NCI-H187 (cell line): ENCODE results near the gene APOC3.
A peak's percentile ranks its signal among the peaks of the same experiment; 100 is the strongest.
"Not testable (repeated sequence)": the region's sequence is repeated elsewhere in the genome, so short reads cannot be mapped to it uniquely, and the experiment has no call there.

Experiments used
- DNase-seq, 2 experiments: peaks; one replicate each; lab custom pipeline; 2025; lab: John Stamatoyannopoulos, UW

APOC3 gene

DNA sequence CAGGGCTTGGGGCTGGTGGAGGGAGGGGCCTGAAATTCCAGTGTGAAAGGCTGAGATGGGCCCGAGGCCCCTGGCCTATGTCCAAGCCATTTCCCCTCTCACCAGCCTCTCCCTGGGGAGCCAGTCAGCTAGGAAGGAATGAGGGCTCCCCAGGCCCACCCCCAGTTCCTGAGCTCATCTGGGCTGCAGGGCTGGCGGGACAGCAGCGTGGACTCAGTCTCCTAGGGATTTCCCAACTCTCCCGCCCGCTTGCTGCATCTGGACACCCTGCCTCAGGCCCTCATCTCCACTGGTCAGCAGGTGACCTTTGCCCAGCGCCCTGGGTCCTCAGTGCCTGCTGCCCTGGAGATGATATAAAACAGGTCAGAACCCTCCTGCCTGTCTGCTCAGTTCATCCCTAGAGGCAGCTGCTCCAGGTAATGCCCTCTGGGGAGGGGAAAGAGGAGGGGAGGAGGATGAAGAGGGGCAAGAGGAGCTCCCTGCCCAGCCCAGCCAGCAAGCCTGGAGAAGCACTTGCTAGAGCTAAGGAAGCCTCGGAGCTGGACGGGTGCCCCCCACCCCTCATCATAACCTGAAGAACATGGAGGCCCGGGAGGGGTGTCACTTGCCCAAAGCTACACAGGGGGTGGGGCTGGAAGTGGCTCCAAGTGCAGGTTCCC is at the start of gene APOC3:
Gene APOC3, plus strand, starts transcription at position 383 of the 659 bp plus-strand sequence. CDS start 676 bp downstream, outside the sequence.
- no peak for DNase-seq

DNA sequence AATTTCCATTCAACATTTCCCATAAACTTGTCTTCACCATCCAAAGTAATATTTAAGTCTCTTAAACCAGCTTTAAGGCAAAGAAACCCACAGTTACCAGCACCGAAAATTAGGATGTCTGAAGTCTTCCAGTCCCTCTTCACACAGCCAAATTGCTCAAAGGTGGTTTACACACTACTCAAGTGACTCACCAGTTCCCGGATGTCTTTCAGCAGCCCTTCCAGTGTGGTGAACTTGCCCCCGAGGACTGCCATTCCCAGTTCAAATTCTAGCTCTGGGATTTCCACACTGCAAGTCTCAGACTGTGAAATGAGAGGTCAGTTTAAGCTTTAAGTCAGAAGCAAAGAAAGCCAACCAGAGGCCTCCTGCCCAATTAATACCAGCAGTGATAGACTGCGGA is 47.0 kb upstream of the APOC3 start:
- no peak for DNase-seq

DNA sequence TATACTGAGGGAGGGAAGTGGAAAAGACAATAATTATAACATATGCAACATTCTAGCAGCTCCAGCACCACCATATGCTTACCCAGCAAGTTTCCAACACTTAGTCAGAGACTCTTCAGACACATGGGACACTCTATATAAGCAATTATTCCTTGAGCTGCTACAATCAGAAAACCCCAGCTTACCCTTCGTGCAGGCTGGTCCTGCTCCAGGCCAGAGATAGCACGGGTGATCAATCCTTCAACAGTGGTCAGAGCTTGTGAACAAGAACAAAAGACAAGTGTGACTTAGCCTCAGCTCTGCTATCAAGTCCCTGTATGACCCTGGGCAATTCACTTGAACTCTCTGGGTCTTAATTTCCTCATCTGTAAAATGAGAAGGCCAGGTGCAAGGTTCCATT is 43.4 kb upstream of the APOC3 start:
- no peak for DNase-seq

DNA sequence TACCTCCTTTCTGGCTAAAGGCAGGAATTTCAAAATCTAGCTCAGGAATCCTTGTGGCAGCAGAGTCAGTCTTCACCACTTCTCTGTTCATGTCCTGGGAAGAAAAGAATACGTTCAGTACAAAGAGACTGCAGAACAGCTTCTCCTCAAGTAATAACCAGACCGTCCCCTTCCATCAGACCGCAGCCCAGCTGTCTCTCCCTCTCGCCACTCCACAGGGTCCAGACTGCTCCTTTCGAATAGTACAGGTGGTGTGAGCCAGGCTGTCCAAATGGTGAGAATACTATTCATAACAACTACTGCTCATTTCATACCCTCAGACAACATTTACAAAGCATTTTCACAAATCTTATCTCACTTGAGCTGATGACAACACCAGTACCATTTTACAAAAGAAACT is 42.7 kb upstream of the APOC3 start:
- no peak for DNase-seq

DNA sequence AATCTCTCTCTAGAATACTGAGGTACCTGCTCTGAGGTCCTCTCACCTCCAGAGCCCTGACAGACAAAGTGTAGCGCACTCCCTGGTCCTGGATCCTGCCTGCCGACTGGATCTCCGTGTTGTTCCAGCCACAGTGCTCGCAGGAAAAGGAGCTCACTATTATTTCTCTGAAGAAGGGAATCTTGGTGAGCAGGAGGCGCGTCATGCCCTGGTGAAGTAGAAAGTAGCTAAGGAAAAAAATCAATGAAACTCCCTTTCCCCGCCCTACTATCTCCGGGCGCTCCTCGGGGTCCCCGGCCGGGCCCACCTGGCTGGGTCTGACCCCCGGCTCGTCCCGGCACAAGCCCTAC is 42.3 kb upstream of the APOC3 start:
- DNase-seq, result no peak

DNA sequence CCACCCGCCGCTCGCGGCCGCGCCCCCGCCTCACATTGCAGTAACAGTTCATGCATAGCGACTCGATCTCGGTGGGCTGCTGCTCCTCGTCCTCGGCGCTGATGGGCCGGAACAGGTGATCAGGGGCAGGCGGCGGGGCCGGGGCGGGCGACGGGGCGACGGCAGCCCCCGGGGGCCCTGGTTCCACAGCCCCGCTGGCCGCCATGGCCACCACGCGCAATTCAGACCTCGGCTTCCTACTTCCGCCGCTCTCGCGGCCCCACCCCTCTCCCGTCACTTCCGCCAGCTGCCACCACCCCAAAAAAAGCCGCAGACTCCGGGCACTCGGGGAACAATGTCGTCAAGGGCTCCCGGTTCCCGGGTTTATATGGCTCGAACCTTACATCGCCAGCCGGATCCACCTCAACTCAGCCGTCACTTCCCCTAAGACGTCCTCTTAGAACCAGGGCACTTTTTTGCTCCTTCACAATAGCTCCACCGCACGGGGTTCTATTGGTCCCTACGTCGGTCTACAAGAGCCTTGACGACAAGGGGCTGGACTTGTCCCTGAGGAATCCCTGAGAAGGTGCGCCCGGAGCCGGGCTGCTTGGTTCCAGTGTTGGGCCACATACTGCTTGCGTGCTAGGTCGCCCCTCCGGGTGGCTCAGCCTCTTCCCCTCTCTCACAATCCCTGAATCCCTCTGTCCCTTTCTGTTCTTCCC is 41.8 kb upstream of the APOC3 start, which contains the start of gene ZPR1:
Gene ZPR1, minus strand, starts transcription at position 238 of the 701 bp plus-strand sequence. Its CDS starts 33 bp downstream, at position 205.
- DNase-seq, result peak in 1 of 2 experiments; percentile 21

DNA sequence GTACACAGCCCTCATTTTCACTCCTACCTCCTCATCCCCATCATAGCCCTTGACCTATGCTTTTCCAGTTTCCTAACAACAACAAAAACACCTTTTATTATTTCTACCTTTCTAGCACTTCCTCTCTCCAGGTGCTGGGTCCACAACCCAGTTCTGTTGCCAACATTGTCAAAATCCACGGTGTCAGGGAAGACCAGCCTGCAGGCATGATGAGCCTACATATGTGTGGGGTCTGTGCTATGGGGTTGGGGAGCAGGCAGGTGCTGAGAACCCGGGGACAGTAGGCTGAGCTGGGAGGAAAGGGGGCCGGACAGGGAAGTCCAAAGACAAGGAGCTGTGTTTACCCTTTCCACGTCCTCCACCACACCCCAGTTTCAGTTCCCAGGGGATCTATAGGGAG is 41.2 kb upstream of the APOC3 start:
- no peak for DNase-seq

DNA sequence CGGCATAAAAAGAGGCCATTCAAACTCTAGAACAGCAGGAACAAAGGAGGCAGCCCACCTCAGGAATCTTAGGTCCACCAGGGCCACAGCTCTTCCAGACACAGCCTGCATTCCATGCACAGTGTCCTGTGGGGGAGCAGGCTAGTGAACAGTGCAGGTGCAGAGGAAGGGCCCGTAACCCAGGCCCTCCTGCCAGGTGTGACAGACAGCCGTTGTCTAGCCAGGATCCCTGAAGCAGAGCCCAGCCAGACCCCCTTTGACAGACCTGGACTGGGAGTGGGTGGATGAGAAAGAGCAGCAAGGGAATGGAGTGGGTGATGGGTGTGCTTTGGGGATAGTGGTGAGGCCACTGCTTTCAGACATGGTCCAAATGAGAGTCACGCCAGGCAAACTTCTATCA is 40.7 kb upstream of the APOC3 start:
- DNase-seq, result no peak

DNA sequence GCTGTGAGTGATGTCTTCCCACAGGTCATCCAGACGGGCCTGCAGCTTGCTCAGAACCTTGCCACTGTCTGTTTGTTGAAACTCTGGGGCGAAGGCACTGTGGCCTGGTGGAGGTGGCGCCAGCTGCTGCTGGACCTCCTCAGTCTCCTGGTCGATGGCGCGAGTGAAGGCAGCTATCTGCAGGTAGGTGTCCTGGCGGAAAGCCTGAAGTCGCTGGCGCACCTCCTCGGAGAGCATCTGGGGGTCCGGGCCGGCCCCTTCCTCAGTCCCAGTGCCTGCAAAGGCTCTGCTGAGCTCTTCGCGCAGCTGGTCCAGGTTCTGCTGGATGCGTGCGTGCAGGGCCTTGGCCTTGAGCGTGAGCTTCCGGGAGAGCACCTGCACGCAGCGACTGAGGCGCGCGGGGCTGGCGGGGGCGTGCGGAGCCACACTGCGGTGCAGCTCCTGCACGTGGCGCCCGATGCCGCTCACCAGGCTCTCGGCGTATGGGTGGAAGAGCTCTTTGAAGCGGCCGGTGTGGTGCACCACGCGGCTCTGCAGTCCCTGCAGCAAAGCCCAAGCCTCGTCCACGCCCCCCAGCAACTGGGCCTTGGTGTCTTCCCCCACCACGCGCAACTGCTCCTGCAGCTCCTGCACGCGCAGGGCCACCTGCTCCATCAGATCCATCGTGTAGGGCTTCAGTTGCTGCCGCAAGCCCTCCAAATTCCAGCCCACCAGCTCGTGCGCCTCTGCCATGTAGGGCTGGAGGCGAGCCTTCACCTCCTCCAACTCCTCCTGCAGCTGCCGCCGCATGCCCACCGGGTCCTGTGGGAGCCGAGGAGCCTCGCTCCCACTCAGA is 39.3 kb upstream of the APOC3 start:
- no peak for DNase-seq

DNA sequence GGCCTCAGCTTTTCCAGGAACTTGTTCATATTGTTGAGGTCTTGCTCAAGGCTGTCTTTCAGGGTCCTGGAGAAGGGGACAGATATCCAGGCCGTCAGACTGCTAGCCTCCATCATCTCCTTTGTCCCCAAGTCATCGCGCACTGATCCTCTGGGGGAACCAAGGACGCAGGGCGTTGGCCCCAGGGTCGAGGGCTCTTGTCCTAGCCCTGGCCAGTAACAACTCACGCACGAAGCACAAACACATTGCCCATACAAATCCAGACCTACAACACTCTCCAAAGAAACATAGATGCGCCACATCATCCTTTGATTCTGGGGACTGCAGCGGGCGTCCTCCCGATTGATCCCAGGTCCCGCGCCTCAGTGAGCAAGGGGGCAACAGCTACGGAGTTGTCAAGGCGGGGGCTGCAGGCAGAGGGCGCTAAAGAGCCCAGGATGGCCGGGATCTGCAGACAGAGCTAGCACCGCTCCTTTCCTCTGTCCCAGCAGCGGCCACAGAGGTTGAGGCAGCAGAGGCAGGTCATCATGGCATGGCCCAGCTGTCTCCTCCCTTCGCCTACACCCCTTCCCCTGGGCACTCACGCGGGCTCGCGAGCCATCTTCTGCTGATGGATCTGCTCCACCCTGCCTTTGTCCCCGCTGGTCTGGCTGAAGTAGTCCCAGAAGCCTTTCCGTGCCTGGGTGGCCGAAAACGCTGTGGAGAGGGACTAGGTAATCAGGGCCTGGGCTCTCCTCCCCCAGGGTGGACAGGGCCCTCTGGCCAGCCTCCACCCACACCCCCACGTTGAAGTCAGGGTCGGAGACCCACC is 38.5 kb upstream of the APOC3 start:
- peak in 1 of 2 experiments; percentile 44 for DNase-seq

DNA sequence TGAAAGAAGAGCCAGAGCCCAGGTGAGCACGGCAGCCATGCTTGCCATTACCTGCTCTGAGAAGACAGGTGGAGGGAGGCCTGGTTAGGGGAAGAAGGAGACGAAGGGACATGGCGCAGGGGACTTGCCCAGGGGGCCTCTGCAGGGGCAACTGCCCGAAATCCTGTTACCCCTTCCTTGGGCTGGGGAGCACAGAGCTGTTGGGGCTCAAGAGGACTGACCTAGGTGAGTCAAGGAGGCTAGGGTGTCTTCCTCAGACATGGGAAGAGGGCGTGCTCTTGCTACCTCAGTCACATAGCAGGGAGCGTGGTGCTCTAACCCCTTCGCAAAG is 37.9 kb upstream of the APOC3 start, which contains the start of gene APOA5:
Gene APOA5, minus strand, starts transcription at position 67 of the 331 bp plus-strand sequence. Its CDS starts 19 bp downstream, at position 48.
- no peak for DNase-seq

DNA sequence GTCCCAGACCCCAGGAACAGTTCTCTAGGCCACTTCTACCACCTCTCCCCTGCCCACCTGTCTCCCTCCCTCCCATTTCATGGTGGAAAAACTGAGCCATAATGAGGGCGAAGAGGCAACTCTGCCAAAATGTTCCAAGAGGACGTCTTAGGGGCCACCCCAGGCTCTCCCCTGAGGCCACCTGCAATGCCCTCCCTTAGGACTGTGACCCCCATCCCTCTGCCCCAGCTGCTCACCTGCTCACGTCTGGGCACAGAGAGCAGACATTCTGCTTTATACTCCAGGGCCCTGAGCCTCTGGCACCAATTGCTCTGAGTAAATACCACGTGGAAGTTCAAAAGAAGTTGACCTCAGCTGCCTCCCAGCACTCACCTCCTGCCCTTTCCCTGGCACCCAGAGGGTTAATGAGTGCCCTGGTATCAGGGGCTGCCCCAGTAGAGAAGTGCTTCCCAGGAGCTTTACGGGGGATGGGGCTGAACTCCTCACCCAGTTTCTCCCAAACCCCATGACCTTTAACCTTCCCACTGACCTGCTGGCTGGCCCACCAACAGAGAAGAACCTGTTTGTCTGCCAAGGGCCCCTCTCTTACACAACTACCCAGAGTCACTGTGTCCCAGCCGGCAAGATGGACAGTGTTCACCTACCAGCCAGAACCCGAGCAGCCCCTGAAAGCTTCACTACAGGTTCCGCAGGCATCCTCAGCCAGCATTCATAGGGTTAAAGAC is 37.4 kb upstream of the APOC3 start:
- DNase-seq, result no peak

DNA sequence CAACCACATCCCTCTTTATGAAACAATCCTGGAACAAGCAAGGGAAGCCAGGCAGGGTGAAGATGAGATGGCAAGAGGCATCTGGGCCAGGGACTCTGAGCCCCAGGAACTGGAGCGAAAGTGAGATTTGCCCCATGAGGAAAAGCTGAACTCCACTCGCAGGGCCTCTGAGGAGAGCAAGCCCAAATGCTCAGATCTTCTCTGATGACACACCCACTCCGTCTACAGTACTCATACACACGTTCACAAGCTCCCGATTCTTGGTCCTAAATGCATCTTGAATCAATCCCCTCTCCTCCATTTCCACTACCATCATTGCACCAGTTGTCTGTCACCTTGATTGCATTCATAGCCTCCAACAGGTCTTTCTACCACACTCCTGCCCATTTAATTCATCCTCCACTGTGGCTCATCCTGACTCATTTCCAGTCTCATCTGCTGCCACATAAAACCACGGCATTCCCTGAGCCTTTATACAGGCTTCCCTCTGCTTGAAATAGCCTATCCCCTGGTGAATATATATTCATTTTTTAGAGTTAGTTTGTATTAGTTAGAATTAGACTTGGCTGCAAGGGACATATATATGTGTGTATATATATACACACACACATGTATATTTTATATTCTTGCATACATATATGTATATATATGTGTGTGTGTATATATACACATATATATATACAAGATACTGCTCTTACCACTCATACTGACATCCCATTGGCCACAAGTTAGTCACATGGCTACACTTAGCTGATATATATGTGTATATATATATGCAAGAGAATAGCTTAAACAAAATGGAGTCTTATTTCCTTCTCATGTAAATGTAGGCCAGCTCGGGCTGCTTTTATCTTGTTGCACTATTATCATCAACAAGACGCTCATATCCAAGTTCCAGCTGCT is 36.6 kb upstream of the APOC3 start:
- no peak for DNase-seq

DNA sequence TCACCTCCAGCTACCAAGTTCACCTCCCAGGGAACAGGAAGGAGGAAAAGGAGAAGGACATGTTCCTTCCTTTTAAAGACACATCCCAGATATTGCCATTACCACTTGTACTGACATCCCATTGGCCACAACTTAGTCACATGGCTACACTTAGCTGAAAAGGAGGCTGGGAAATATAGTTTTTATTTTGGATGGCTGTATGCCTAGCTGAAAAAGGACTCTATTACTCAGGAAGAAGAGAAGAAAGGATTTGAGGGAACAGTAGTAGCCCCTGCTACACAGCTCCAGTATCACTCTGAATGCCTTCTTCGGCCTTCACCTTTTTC is 36.0 kb upstream of the APOC3 start:
- no peak for DNase-seq

DNA sequence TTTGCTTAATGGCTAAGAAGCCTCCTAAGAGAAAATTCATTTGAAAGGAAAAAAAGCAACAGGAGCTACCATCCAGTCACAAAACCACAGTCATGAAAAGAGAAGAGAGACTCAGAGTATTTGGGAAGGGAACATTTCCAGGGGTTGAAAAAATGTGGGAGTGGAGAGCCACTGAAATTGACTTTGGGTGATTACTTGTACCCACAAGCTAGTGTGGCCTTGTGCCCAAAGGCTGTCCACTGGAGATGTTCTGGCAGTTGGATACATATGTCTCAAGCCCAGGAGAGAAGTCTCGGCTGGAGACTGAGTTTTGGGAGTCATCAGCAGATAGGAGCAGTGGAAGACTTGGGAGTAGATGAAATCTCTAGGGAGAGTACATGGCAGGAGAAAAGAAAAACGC is 34.9 kb upstream of the APOC3 start:
- DNase-seq, result no peak

DNA sequence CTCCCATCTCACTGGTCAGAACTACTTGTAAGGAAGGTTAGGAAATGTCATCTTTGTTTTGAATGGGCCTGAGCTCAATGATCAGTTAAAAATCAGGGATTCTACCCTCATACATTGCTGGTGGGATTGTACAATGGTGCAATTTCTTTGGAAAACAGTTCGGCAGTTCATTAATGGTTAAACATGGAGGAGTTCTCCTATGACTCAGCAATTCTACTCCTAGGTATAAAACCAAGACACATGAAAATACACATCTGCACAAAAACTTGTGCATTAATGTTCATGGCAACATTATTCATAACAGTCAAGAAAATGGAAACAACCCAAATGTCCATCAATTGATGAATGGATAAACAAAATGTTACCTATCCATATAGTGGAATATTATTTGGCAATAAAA is 33.2 kb upstream of the APOC3 start:
- DNase-seq, result no peak

DNA sequence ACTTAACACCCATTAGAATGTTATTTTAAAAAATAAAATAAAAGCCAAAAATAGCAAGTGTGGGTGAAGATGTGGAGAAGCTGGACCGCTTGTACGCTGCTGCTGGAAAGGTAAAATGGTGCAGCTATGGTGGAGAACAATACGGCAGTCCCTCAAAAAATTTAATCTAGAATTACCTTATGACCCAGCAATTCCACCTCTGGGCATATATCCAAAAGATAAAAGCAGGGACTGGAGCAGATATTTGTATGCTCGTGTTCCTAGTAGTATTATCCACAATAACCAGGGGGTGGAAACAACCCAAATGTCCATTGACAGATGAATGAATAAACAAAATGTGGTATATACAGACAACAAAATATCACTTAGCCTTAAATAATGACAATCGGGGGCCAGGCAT is 31.9 kb upstream of the APOC3 start:
- DNase-seq, result no peak

DNA sequence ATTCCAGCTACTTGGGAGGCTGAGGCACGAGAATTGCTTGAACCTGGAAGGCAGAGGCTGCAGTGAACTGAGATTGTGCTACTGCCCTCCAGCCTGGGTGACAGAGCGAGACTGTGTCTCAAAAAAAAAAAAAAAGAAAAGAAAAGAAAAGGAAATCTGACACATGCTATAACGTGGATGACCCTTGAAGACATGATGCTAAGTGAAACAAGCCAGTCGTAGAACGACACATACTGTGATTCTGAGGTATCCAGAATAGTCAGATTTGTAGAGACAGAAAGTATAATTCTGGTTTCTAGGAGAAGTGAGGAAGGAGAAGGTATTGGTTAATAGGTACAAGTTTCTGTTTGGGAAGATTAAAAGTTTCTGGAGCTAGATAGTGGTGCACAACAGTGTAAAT is 31.3 kb upstream of the APOC3 start:
- no peak for DNase-seq

DNA sequence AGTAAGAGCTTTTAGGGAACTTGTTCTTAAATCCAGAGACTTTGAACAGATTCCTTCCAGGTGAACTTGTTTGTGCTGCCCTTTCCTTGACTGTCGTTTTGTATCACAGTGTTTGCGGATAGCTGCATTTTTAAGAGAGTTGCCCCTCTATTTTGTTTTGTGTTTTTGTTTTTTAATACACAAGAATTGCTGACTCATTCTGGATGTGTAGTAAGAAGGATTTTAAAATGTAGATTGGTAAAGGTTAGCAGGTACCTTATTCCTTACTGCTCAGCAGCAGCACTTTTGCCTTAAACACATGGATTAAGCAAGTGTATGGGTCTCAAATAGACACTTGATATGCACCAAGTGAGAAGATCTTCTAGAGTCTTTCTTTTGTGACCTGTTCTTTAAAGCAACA is 29.1 kb upstream of the APOC3 start:
- DNase-seq, result no peak

DNA sequence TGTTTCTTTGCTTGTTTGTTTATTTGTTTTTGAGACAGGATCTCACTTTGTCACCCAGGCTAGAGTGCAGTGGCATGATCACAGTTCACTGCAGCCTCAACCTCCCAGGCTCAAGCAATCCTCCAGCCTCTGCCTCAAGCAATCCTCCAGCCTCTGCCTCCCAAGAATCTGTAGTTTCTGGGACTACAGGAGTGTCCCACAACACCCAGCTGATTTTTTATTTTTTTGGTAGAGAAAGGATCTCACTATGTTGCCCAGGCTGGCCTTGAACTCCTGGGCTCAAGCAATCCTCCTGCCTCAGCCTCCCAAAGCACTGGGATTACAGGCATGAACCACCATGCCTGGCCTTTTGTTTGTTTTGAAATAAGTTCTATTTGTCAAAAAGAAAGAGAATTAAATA is 28.0 kb upstream of the APOC3 start:
- not testable (repeated sequence) for DNase-seq
